Thyroid gland (tissue), 4 donors: ENCODE measurements around the gene HNF1B. TPM values are rescaled to one million over a fixed set of nuclear protein-coding genes. Genes with fewer than 3 reads are reported as not detected.

ENCODE experiments used
- DNase-seq, 2 donors: peaks; one replicate each; pipeline ENCODE4 v3.0.0-alpha.2; 2019
- H3K27ac ChIP-seq, 3 donors: fragments of 200-600 bp; sonication (generic); 1 replicate in 2 of 3; 2 replicates in 1 of 3; pipeline ENCODE4 v1.5.1; 2016 to 2019; ENCODE audit warnings: mild to moderate bottlenecking in 1 of 3, moderate library complexity in 1 of 3
- H3K27me3 ChIP-seq: fragments of 200-600 bp; sonication (generic); one replicate; pipeline ENCODE4 v1.5.1; 2019
- H3K36me3 ChIP-seq, 2 donors: fragments of 200-600 bp; sonication (generic); one replicate each; pipeline ENCODE4 v1.5.1; 2016 to 2019
- H3K4me1 ChIP-seq, 2 donors: fragments of 200-600 bp; sonication (generic); one replicate each; pipeline ENCODE4 v1.5.1; 2017 to 2019
- H3K4me3 ChIP-seq, 3 donors: fragments of 200-600 bp; sonication (generic); replicated peaks in 1 of 3; 1 replicate in 2 of 3; 2 replicates in 1 of 3; pipeline ENCODE4 v1.5.1; 2016; ENCODE audit warnings: mild to moderate bottlenecking in 1 of 3
- H3K9me3 ChIP-seq: fragments of 200-600 bp; sonication (generic); one replicate; pipeline ENCODE4 v1.5.1; 2017
- POLR2A ChIP-seq, 2 donors: fragments of 450-650 bp; IDR thresholded peaks; one replicate each; pipeline ENCODE4 v1.6.1; 2017; ENCODE audit warnings: antibody characterized with exemption in 2 of 2, mild to moderate bottlenecking in 2 of 2, moderate library complexity in 1 of 2
- WGBS, 2 donors: methylation state at CpG; one replicate each; pipeline ENCODE4 v1.1.5; 2017; 5-methylcytosine and 5-hydroxymethylcytosine counted together
- intact Hi-C: fragments of 100-400 bp; cut with DNase I; formaldehyde crosslinking; loops from one replicate; pipeline ENCODE4 v1.15.1; 2023
- total RNA-seq, 4 donors: library from RNA; depleted of rRNA; stranded (reverse); fragments of >200 nt; gene quantifications; one replicate each; pipeline ENCODE4 v1.2.3, GENCODE V29; 2016
- TF ChIP-seq, protein P1 (sequence below), 6 experiments: fragments of 200-600 bp in 3 of 6; fragments of 450-650 bp in 3 of 6; sonication (generic) in 3 of 6; IDR thresholded peaks; one replicate each; pipeline ENCODE4 v1.5.1; 2016 to 2019; ENCODE audit warnings: antibody characterized with exemption in 6 of 6, mild to moderate bottlenecking in 2 of 6, inconsistent platforms in 1 of 6, moderate library complexity in 1 of 6

HNF1B gene
- total RNA-seq, 4 donors from 2014 or later: not detected

DNA sequence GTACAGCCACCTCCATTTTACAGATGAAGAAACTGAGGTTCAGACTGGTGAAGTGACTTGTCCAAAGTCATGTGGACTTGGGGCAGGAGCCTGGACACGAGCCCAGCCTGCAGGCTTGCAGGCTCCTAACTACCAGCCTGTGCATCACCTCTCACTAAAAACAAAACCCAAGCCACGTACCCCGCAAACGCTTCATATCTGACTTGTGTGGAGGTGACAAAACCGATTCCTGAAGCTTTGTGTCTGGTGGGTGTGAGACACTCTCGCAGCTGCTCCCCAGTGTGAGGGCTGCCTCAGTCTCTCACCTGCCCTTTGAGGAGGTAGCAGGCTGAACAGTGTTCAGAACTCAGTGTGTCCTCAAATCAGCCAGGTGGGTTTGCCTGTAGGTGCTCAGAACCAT lies 8.4 kb downstream of the HNF1B start:
- H3K36me3 ChIP-seq: no peaks in the 10 kb centered on the region
- DNase-seq: no peak
- no peak for TF ChIP-seq POLR2A (IDR thresholded peaks at IDR 0.05)
- TF ChIP-seq, protein P1, sequence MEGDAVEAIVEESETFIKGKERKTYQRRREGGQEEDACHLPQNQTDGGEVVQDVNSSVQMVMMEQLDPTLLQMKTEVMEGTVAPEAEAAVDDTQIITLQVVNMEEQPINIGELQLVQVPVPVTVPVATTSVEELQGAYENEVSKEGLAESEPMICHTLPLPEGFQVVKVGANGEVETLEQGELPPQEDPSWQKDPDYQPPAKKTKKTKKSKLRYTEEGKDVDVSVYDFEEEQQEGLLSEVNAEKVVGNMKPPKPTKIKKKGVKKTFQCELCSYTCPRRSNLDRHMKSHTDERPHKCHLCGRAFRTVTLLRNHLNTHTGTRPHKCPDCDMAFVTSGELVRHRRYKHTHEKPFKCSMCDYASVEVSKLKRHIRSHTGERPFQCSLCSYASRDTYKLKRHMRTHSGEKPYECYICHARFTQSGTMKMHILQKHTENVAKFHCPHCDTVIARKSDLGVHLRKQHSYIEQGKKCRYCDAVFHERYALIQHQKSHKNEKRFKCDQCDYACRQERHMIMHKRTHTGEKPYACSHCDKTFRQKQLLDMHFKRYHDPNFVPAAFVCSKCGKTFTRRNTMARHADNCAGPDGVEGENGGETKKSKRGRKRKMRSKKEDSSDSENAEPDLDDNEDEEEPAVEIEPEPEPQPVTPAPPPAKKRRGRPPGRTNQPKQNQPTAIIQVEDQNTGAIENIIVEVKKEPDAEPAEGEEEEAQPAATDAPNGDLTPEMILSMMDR (IDR thresholded peaks at IDR 0.05): no peak
- H3K4me1 ChIP-seq: no peaks in the 10 kb centered on the region
- H3K4me3 ChIP-seq: no peak overlapping the region
- 71 to 86% methylated on average over 6 of the region's 6 CpGs for WGBS, 2 donors
- H3K27me3 ChIP-seq: peaks cover 19% of the 10 kb centered on the region
- no peaks in the 10 kb centered on the region for H3K9me3 ChIP-seq
- intact Hi-C loops: no loop called here
- no peak overlapping the region for H3K27ac ChIP-seq

DNA sequence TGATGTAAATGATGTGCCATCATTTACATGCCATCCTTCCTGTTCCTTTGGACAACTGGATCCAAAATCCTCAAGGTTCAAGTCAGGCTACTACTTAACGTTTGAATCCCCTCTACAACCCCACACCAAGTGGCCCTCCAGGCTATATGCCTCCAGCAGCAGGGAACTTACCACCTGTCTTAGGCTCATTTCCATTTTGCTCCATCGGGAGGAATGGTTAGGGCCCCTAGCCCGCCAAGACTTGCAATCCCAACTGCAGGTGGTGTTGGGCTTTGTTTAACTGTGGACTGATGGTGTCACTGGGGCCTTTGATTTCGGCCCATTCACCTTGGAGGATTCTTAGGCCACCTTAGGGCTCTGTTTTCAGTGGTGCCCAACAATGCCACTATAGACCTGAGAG lies 9.7 kb downstream of the HNF1B start:
- no peak overlapping the region for H3K27ac ChIP-seq
- WGBS, 2 donors: 71 to 73% methylated on average over 4 of the region's 4 CpGs
- H3K36me3 ChIP-seq: no peaks in the 10 kb centered on the region
- H3K27me3 ChIP-seq: peaks cover 9% of the 10 kb centered on the region
- H3K4me1 ChIP-seq: no peaks in the 10 kb centered on the region
- DNase-seq: no peak
- no peaks in the 10 kb centered on the region for H3K9me3 ChIP-seq
- intact Hi-C loops: no loop called here
- no peak overlapping the region for H3K4me3 ChIP-seq
- TF ChIP-seq, protein P1 (IDR thresholded peaks at IDR 0.05): no peak
- no peak for TF ChIP-seq POLR2A (IDR thresholded peaks at IDR 0.05)

GRCh38 chr17:37732316-37732715 lies 12.5 kb downstream of the HNF1B start:
- TF ChIP-seq, protein P1 (IDR thresholded peaks at IDR 0.05): no peak
- TF ChIP-seq POLR2A (IDR thresholded peaks at IDR 0.05): no peak
- no peaks in the 10 kb centered on the region for H3K27me3 ChIP-seq
- WGBS, 2 donors: 85 to 88% methylated on average over 4 of the region's 4 CpGs
- H3K36me3 ChIP-seq: no peaks in the 10 kb centered on the region
- H3K4me3 ChIP-seq: no peak overlapping the region
- intact Hi-C loops: no loop called here
- no peaks in the 10 kb centered on the region for H3K9me3 ChIP-seq
- DNase-seq: no peak
- H3K4me1 ChIP-seq: no peaks in the 10 kb centered on the region
- H3K27ac ChIP-seq: no peak overlapping the region

GRCh38 chr17:37731056-37731455 lies 13.8 kb downstream of the HNF1B start:
- TF ChIP-seq POLR2A (IDR thresholded peaks at IDR 0.05): no peak
- TF ChIP-seq, protein P1 (IDR thresholded peaks at IDR 0.05): no peak
- 88 to 92% methylated on average over 12 of the region's 12 CpGs for WGBS, 2 donors
- intact Hi-C loops: no loop called here
- Histone ChIP-seq H3K27ac (no peak overlapping the region), H3K4me3 (no peak overlapping the region), H3K36me3 (no peaks in the 10 kb centered on the region), H3K27me3 (no peaks in the 10 kb centered on the region), H3K9me3 (no peaks in the 10 kb centered on the region), H3K4me1 (no peaks in the 10 kb centered on the region)
- no peak for DNase-seq

DNA sequence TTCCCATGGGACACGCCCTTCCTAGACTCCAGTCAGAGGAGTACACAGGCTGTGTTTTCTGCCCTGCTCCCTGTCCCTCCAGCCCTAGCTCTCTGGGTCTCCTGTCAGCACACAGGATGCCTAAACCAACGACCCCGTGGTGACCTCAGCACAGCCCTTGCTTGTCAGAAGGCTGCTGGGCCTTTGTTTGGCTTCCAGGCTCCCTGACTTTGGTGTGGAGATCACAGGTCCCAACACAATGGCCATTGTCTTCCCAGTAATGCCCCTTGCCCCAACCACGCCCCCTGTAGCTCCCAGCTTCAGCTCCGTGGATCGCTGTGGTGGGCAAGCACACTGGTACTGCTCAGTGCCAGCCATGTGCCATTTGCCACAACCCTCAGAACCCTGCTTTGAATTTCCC lies 15.0 kb downstream of the HNF1B start:
- Histone ChIP-seq H3K9me3 (no peaks in the 10 kb centered on the region), H3K27me3 (no peaks in the 10 kb centered on the region), H3K27ac (no peak overlapping the region), H3K4me3 (no peak overlapping the region), H3K36me3 (no peaks in the 10 kb centered on the region), H3K4me1 (peaks cover 3 to 10% of the 10 kb centered on the region in 2 donors)
- no peak for DNase-seq
- TF ChIP-seq, protein P1 (IDR thresholded peaks at IDR 0.05): no peak
- no peak for TF ChIP-seq POLR2A (IDR thresholded peaks at IDR 0.05)
- WGBS, 2 donors: 52 to 56% methylated on average over 5 to 6 of the region's 6 CpGs
- intact Hi-C loops: no loop called here
